Smooth muscle cell (in vitro differentiated cells): ENCODE data around the gene CRHR1. TPM values are rescaled to one million over a fixed set of nuclear protein-coding genes. Genes with fewer than 3 reads are reported as not detected.

Source experiments
- DNase-seq: peaks from one replicate; lab custom pipeline; 2025; ENCODE audit not compliant: unreplicated experiment; lab: John Stamatoyannopoulos, UW
- H2AFZ ChIP-seq: fragments of 200-600 bp; sonication (generic); 2 replicates; pipeline ENCODE4 v1.6.0; 2016; ENCODE audit warnings: antibody characterized with exemption, low read depth, mild to moderate bottlenecking
- H3F3A ChIP-seq: fragments of 200-600 bp; sonication (generic); 2 replicates; pipeline ENCODE4 v1.6.0; 2017; ENCODE audit warnings: antibody characterized with exemption, low read depth
- H3K27ac ChIP-seq: fragments of 200-600 bp; sonication (generic); 2 replicates; pipeline ENCODE4 v1.5.1; 2016; ENCODE audit warnings: low read depth, mild to moderate bottlenecking
- H3K27me3 ChIP-seq: fragments of 200-600 bp; sonication (generic); 2 replicates; pipeline ENCODE4 v1.6.1; 2016; ENCODE audit warnings: low read depth, mild to moderate bottlenecking
- H3K36me3 ChIP-seq: fragments of 200-600 bp; sonication (generic); 2 replicates; pipeline ENCODE4 v1.5.1; 2016; ENCODE audit warnings: low read depth
- H3K4me1 ChIP-seq: fragments of 200-600 bp; sonication (generic); 2 replicates; pipeline ENCODE4 v1.5.1; 2016; ENCODE audit warnings: low read depth
- H3K4me2 ChIP-seq: fragments of 200-600 bp; sonication (generic); 2 replicates; pipeline ENCODE4 v1.6.0; 2016; ENCODE audit warnings: mild to moderate bottlenecking
- H3K4me3 ChIP-seq: fragments of 200-600 bp; sonication (generic); 2 replicates; pipeline ENCODE4 v1.5.1; 2016; ENCODE audit warnings: mild to moderate bottlenecking
- H3K79me2 ChIP-seq: fragments of 200-600 bp; sonication (generic); 2 replicates; pipeline ENCODE4 v1.6.0; 2016; ENCODE audit warnings: low read depth, mild to moderate bottlenecking
- H3K9ac ChIP-seq: fragments of 200-600 bp; sonication (generic); 2 replicates; pipeline ENCODE4 v1.6.0; 2016; ENCODE audit warnings: low read depth
- H3K9me3 ChIP-seq: fragments of 200-600 bp; sonication (generic); replicated peaks from 2 replicates; pipeline ENCODE4 v1.5.1; 2016; ENCODE audit warnings: low read depth
- H4K20me1 ChIP-seq: fragments of 200-600 bp; sonication (generic); 2 replicates; pipeline ENCODE4 v1.6.0; 2016; ENCODE audit warnings: low read depth
- WGBS: methylation state at CpG from one replicate; pipeline ENCODE4 v1.1.7; 2016; ENCODE audit warnings: low lambda C conversion rate; 5-methylcytosine and 5-hydroxymethylcytosine counted together
- polyA plus RNA-seq: library from polyadenylated mRNA; unstranded; fragments of >200 nt; fragmentation: Nextera tagmentation; extraction: Ambion mirVana; gene quantifications from 2 replicates; pipeline ENCODE4 v1.2.1, GENCODE V29; 2016
- total RNA-seq: library from RNA; depleted of rRNA; stranded (reverse); fragments of >200 nt; gene quantifications from 2 replicates; pipeline ENCODE4 v1.2.3, GENCODE V29; 2014
- TF ChIP-seq, protein P1 (sequence below): fragments of 200-600 bp; sonication (generic); IDR thresholded peaks from 2 replicates; pipeline ENCODE4 v1.5.1; 2017; ENCODE audit warnings: borderline replicate concordance, mild to moderate bottlenecking, antibody characterized with exemption; ENCODE audit not compliant: insufficient read depth, poor library complexity, severe bottlenecking

The CRHR1 gene
- total and polyA plus RNA-seq, 2 experiments from 2014 or later, result 0.09 TPM; not detected in 1

DNA sequence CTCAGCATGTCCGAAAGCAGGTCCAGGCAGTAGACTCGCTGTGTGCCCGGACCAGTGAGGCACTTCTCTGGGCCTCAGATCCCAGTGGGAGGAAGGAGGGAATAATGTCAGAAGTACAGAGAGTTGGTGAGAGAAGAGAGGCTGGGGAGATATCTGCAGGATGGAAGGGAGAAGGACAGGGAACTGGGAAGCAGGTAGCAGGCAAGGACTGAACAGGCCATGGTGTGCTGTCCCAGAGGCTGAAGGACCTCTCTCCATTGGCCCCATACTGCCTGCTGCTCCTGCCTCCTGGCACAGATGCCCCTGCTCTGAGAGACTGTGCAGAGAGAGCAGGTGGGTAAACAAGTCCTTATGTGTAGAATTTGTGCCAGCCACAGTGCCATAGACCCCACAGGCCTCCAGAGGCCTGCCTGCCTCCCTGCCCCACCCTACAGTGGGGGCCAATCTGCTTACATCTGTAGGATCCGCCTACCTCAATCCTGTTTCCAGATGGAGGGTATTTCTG, 34.2 kb upstream of the CRHR1 start:
- Histone ChIP-seq H2AFZ (no peak overlapping the region), H3K79me2 (no peaks in the 10 kb centered on the region), H3K4me1 (peaks cover 3% of the 10 kb centered on the region), H3K9ac (no peak overlapping the region), H3K4me2 (no peak overlapping the region), H3K4me3 (no peak overlapping the region), H3K27ac (no peak overlapping the region), H3F3A (peaks cover 6% of the 10 kb centered on the region), H3K27me3 (peaks cover 36% of the 10 kb centered on the region), H3K36me3 (no peaks in the 10 kb centered on the region), H4K20me1 (peaks cover 6% of the 10 kb centered on the region), H3K9me3 (no peaks in the 10 kb centered on the region)
- DNase-seq, result no peak
- 71% methylated on average over 4 of the region's 4 CpGs for WGBS
- TF ChIP-seq, protein P1, sequence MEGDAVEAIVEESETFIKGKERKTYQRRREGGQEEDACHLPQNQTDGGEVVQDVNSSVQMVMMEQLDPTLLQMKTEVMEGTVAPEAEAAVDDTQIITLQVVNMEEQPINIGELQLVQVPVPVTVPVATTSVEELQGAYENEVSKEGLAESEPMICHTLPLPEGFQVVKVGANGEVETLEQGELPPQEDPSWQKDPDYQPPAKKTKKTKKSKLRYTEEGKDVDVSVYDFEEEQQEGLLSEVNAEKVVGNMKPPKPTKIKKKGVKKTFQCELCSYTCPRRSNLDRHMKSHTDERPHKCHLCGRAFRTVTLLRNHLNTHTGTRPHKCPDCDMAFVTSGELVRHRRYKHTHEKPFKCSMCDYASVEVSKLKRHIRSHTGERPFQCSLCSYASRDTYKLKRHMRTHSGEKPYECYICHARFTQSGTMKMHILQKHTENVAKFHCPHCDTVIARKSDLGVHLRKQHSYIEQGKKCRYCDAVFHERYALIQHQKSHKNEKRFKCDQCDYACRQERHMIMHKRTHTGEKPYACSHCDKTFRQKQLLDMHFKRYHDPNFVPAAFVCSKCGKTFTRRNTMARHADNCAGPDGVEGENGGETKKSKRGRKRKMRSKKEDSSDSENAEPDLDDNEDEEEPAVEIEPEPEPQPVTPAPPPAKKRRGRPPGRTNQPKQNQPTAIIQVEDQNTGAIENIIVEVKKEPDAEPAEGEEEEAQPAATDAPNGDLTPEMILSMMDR, result no peak

DNA sequence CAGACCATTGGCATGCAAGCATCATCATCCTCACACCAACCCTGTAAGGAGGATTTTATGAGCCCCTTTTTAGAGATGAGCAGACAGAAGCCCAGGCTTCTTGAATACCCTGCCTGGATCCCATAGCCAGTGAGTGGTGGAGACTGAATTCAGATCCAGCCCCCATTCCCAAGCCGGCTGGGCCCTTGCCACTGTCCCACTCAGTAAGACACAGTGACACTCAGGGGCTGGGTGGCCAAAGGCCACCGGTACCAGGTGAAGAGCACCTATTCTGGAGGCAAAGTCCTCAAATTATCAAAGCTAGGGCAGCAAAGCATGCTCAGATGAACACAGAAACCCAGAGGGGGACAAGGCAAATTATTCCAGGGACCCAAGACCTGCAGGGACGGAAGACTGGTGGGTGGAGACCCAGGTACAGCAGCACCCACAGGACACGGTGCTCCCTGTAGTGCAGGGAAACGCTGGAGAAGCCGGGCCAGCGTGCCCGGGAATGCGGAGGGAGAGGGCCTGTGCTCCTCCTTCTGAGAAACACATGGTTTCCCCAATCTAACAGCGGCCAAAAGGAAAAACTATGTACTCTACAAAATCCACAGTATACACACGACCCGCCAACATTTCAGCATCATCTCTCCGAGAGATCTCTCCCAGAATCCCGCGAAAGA, 33.2 kb upstream of the CRHR1 start:
- WGBS, result 84% methylated on average over 15 of the region's 15 CpGs
- H3K9me3 ChIP-seq, result no peaks in the 10 kb centered on the region
- H3K4me2 ChIP-seq, result no peak overlapping the region
- no peak overlapping the region for H3K27ac ChIP-seq
- no peaks in the 10 kb centered on the region for H3K36me3 ChIP-seq
- H3K27me3 ChIP-seq, result peaks cover 46% of the 10 kb centered on the region
- TF ChIP-seq, protein P1, result no peak
- no peaks in the 10 kb centered on the region for H3K79me2 ChIP-seq
- no peaks in the 10 kb centered on the region for H3K4me1 ChIP-seq
- H3K4me3 ChIP-seq, result no peak overlapping the region
- H3F3A ChIP-seq, result no peaks in the 10 kb centered on the region
- no peak overlapping the region for H2AFZ ChIP-seq
- peaks cover under 1% of the 10 kb centered on the region for H4K20me1 ChIP-seq
- no peak overlapping the region for H3K9ac ChIP-seq
- DNase-seq, result no peak

DNA sequence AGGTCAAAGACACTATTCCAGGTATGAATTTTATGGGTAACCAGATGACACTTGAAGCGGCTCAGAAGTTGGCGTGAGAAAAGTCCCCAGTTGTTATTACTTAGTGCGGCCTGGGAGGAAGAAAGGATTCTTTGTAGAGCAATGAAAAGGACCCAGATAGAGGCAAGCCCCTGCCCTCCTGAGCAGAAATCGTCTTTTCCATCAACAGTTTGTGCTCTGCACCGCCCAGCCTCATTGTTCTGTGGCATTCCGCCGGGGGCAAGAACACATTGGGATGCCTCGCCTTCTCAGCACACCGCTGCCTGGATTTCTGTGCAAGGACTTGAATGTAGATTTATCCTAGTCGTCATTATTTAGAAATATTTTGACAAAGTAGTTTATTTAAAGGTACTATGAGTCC, 32.7 kb upstream of the CRHR1 start:
- Histone ChIP-seq H3K79me2 (no peaks in the 10 kb centered on the region), H4K20me1 (no peaks in the 10 kb centered on the region), H3K27ac (no peak overlapping the region), H3K9me3 (no peaks in the 10 kb centered on the region), H2AFZ (no peak overlapping the region), H3K4me2 (no peak overlapping the region), H3K9ac (no peak overlapping the region), H3K4me1 (no peaks in the 10 kb centered on the region), H3F3A (no peaks in the 10 kb centered on the region), H3K36me3 (no peaks in the 10 kb centered on the region), H3K4me3 (no peak overlapping the region), H3K27me3 (peaks cover 52% of the 10 kb centered on the region)
- no peak for DNase-seq
- TF ChIP-seq, protein P1, result no peak
- WGBS, result 89% methylated on average over 10 of the region's 10 CpGs

DNA sequence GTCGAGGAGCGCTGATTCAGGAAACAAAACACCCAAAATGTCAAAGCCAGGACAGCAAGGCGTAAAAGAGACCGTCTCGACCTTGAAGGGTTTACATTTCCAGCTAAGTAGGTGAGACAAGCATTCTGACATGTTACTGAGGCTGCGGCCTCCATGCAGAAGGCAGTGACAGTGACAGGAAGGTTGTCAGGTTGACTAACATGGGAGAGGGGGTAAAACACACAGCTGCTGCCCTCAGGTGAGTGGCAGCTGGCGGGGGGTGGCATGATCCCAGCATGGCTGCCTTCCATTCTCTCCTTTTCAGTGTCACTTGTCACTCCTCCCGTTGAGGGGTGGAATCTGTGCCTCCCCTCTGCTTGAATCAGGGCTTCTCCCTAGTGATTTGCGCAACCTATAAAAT, 31.9 kb upstream of the CRHR1 start:
- TF ChIP-seq, protein P1, result no peak
- no peak overlapping the region for H3K27ac ChIP-seq
- no peaks in the 10 kb centered on the region for H3K79me2 ChIP-seq
- no peak overlapping the region for H2AFZ ChIP-seq
- no peak for DNase-seq
- no peaks in the 10 kb centered on the region for H3K36me3 ChIP-seq
- no peak overlapping the region for H3K4me3 ChIP-seq
- 85% methylated on average over 9 of the region's 9 CpGs for WGBS
- no peaks in the 10 kb centered on the region for H3K4me1 ChIP-seq
- H3K9ac ChIP-seq, result no peak overlapping the region
- peaks cover 58% of the 10 kb centered on the region for H3K27me3 ChIP-seq
- H3K9me3 ChIP-seq, result no peaks in the 10 kb centered on the region
- H3K4me2 ChIP-seq, result no peak overlapping the region
- H3F3A ChIP-seq, result no peaks in the 10 kb centered on the region
- H4K20me1 ChIP-seq, result no peaks in the 10 kb centered on the region
